ENCODE measurements around the gene KIR2DL1. TPM values are rescaled to one million over a fixed set of nuclear protein-coding genes. Genes with fewer than 3 reads are reported as not detected.
"Not testable (repeated sequence)": the region's sequence is repeated elsewhere in the genome, so short reads cannot be mapped to it uniquely, and the experiment has no call there.

The KIR2DL1 gene
- total and polyA plus RNA-seq, 7 donors, result 0.06 TPM; not detected in 6

- Histone ChIP-seq H3K27me3 (no peaks in the 10 kb centered on the region), H3K4me3 (no peak overlapping the region), H3K9me3 (no peaks in the 10 kb centered on the region), H3K36me3 (no peaks in the 10 kb centered on the region), H3K27ac (no peak overlapping the region), H3K4me1 (no peaks in the 10 kb centered on the region)
- intact Hi-C loops (cut with DNase I), result no loop called here
- DNase-seq, result no peak
- TF ChIP-seq EP300 (IDR thresholded peaks at IDR 0.05) (no peak), POLR2A (IDR thresholded peaks at IDR 0.05) (no peak), POLR2AphosphoS5 (IDR thresholded peaks at IDR 0.05) (no peak)
- TF ChIP-seq, protein P1, sequence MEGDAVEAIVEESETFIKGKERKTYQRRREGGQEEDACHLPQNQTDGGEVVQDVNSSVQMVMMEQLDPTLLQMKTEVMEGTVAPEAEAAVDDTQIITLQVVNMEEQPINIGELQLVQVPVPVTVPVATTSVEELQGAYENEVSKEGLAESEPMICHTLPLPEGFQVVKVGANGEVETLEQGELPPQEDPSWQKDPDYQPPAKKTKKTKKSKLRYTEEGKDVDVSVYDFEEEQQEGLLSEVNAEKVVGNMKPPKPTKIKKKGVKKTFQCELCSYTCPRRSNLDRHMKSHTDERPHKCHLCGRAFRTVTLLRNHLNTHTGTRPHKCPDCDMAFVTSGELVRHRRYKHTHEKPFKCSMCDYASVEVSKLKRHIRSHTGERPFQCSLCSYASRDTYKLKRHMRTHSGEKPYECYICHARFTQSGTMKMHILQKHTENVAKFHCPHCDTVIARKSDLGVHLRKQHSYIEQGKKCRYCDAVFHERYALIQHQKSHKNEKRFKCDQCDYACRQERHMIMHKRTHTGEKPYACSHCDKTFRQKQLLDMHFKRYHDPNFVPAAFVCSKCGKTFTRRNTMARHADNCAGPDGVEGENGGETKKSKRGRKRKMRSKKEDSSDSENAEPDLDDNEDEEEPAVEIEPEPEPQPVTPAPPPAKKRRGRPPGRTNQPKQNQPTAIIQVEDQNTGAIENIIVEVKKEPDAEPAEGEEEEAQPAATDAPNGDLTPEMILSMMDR (IDR thresholded peaks at IDR 0.05), result no peak
- WGBS, 2 donors, result 83 to 87% methylated on average over 15 of the region's 15 CpGs
Measured at GRCh38 chr19:54817670-54818536, 48.3 kb downstream of the KIR2DL1 start.

DNA sequence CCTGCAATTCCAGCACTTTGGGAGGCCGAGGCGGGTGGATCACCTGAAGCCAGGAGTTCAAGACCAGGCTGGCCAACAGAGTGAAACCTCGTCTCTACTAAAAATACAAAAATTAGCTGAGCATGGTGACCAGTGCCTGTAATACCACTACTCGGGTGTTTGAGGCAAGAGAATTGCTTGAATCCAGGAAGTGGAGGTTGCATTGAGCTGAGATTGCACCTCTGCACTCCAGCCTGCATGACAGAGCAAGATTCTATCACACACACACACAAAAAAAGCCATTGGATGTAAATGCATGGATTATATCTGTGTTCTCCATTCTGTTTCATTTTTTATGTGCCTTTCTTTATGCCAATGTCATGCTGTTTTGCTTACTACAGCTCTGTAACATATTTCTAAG is 54.8 kb downstream of the KIR2DL1 start:
- H3K4me3 ChIP-seq; H3K27me3 ChIP-seq; intact Hi-C loops (cut with DNase I); H3K9me3 ChIP-seq; H3K4me1 ChIP-seq; H3K36me3 ChIP-seq; DNase-seq; H3K27ac ChIP-seq: not testable (repeated sequence)
- 62 to 80% methylated on average over 4 of the region's 4 CpGs for WGBS, 2 donors

- H3K9me3 ChIP-seq; H3K4me1 ChIP-seq; H3K36me3 ChIP-seq; H3K4me3 ChIP-seq; H3K27ac ChIP-seq; H3K27me3 ChIP-seq; DNase-seq; intact Hi-C loops (cut with DNase I): not testable (repeated sequence)
- WGBS, 2 donors, result 62 to 66% methylated on average over 7 of the region's 7 CpGs
Measured at GRCh38 chr19:54825326-54825725, 55.7 kb downstream of the KIR2DL1 start.

- 72 to 77% methylated on average over 7 to 8 of the region's 8 CpGs for WGBS, 2 donors
- H3K4me3 ChIP-seq; H3K36me3 ChIP-seq; H3K27ac ChIP-seq; H3K9me3 ChIP-seq; H3K4me1 ChIP-seq; DNase-seq; H3K27me3 ChIP-seq; intact Hi-C loops (cut with DNase I): not testable (repeated sequence)
Measured at GRCh38 chr19:54828064-54828463, 58.5 kb downstream of the KIR2DL1 start.

GRCh38 chr19:54832496-54832895 is 62.9 kb downstream of the KIR2DL1 start, which contains the start of gene KIR2DS4:
Gene KIR2DS4, plus strand, starts transcription at chr19:54832676.
- 83 to 92% methylated on average over 14 of the region's 14 CpGs for WGBS, 2 donors
- H3K4me3 ChIP-seq; H3K4me1 ChIP-seq; DNase-seq; H3K36me3 ChIP-seq; intact Hi-C loops (cut with DNase I); H3K27ac ChIP-seq; H3K9me3 ChIP-seq; H3K27me3 ChIP-seq: not testable (repeated sequence)

Small RNA genes within 50 kb of the gene (small RNA-seq; reads per million reads assigned to genes)
- gene KIR3DP1, result 0 reads per million in 3 donors

Other genes with a start within 250 kb of the KIR2DL1 start
- 1 to 10 TPM in 3 of 4 donors, not detected in 1; 3.1 to 3.4 (median 3.2) TPM for gene LILRA2, start 196.0 kb upstream of the KIR2DL1 start, total RNA-seq
- 1 to 10 TPM in 2 of 3 donors, under 1 TPM in 1; 0.66 to 3.2 (median 2.4) TPM for gene LILRA2, start 196.0 kb upstream of the KIR2DL1 start, polyA plus RNA-seq
- 1 to 10 TPM in 2 of 4 donors, under 1 TPM in 2; 0.66 to 2.3 (median 0.91) TPM for gene LILRA1, start 176.2 kb upstream of the KIR2DL1 start, total RNA-seq
- gene LILRA1, start 176.2 kb upstream of the KIR2DL1 start, polyA plus RNA-seq, result under 1 TPM in 1 of 3 donors, not detected in 2; 0.54 TPM
- gene LILRB1, start 139.3 kb upstream of the KIR2DL1 start, total RNA-seq, result 1 to 10 TPM; 1.8 to 5.8 (median 3.0) TPM
- 10 to 100 TPM in 1 of 3 donors, 1 to 10 TPM in 2; 3.7 to 11.7 (median 6.6) TPM for gene LILRB1, start 139.3 kb upstream of the KIR2DL1 start, polyA plus RNA-seq
- 1 to 10 TPM; 1.4 to 6.4 (median 4.3) TPM for gene LILRB4, start 106.8 kb upstream of the KIR2DL1 start, total RNA-seq
- 10 to 100 TPM in 2 of 3 donors, 1 to 10 TPM in 1; 3.0 to 23.8 (median 15.8) TPM for gene LILRB4, start 106.8 kb upstream of the KIR2DL1 start, polyA plus RNA-seq
- not detected for gene KIR3DL3, start 45.4 kb upstream of the KIR2DL1 start, total RNA-seq
- gene KIR3DL3, start 45.4 kb upstream of the KIR2DL1 start, polyA plus RNA-seq, result under 1 TPM in 1 of 3 donors, not detected in 2; 0.06 TPM
- gene KIR2DL3, start 31.3 kb upstream of the KIR2DL1 start, total RNA-seq, result not detected
- under 1 TPM in 1 of 3 donors, not detected in 2; 0.07 TPM for gene KIR2DL3, start 31.3 kb upstream of the KIR2DL1 start, polyA plus RNA-seq
- not detected for gene KIR2DL4, start 33.8 kb downstream of the KIR2DL1 start, total RNA-seq
- under 1 TPM in 1 of 3 donors, not detected in 2; 0.45 TPM for gene KIR2DL4, start 33.8 kb downstream of the KIR2DL1 start, polyA plus RNA-seq
- not detected for gene KIR3DL1, start 46.7 kb downstream of the KIR2DL1 start, total RNA-seq
- gene KIR3DL1, start 46.7 kb downstream of the KIR2DL1 start, polyA plus RNA-seq, result under 1 TPM in 1 of 3 donors, not detected in 2; 0.04 TPM
- gene KIR2DS4, start 62.9 kb downstream of the KIR2DL1 start, total RNA-seq, result not detected
- gene KIR2DS4, start 62.9 kb downstream of the KIR2DL1 start, polyA plus RNA-seq, result under 1 TPM in 1 of 3 donors, not detected in 2; 0.10 TPM
- not detected for gene KIR3DL2, start 80.7 kb downstream of the KIR2DL1 start, total RNA-seq
- under 1 TPM in 1 of 3 donors, not detected in 2; 0.22 TPM for gene KIR3DL2, start 80.7 kb downstream of the KIR2DL1 start, polyA plus RNA-seq
- gene FCAR, start 104.4 kb downstream of the KIR2DL1 start, total RNA-seq, result 1 to 10 TPM in 1 of 4 donors, under 1 TPM in 1, not detected in 2; 0.49 to 1.2 TPM
- 1 to 10 TPM in 1 of 3 donors, under 1 TPM in 1, not detected in 1; 0.17 to 2.1 TPM for gene FCAR, start 104.4 kb downstream of the KIR2DL1 start, polyA plus RNA-seq
- not detected for gene NCR1, start 136.4 kb downstream of the KIR2DL1 start, total RNA-seq
- gene NCR1, start 136.4 kb downstream of the KIR2DL1 start, polyA plus RNA-seq, result under 1 TPM in 1 of 3 donors, not detected in 2; 0.60 TPM
- gene NLRP7, start 177.7 kb downstream of the KIR2DL1 start, total RNA-seq, result not detected
- gene NLRP7, start 177.7 kb downstream of the KIR2DL1 start, polyA plus RNA-seq, result under 1 TPM in 1 of 3 donors, not detected in 2; 0.07 TPM
- 1 to 10 TPM in 1 of 4 donors, under 1 TPM in 2, not detected in 1; 0.36 to 1.8 (median 0.55) TPM for gene NLRP2, start 196.6 kb downstream of the KIR2DL1 start, total RNA-seq
- 1 to 10 TPM; 3.9 to 9.7 (median 5.4) TPM for gene NLRP2, start 196.6 kb downstream of the KIR2DL1 start, polyA plus RNA-seq